ENCODE results near the gene FRMD4A.
"Not testable (repeated sequence)": the region's sequence is repeated elsewhere in the genome, so short reads cannot be mapped to it uniquely, and the experiment has no call there.

The FRMD4A gene

GRCh38 chr10:13959443-13960359, 371.0 kb downstream of the FRMD4A start:
- in situ Hi-C loops (cut with MboI; ENCODE audit: low sequenced_read_pairs), result no loop called here

- in situ Hi-C loops (cut with MboI; ENCODE audit: low sequenced_read_pairs), result no loop called here
Observed at GRCh38 chr10:13957856-13958255, 372.9 kb downstream of the FRMD4A start.

GRCh38 chr10:13956826-13957225, 373.9 kb downstream of the FRMD4A start:
- in situ Hi-C loops (cut with MboI; ENCODE audit: low sequenced_read_pairs), result no loop called here

DNA sequence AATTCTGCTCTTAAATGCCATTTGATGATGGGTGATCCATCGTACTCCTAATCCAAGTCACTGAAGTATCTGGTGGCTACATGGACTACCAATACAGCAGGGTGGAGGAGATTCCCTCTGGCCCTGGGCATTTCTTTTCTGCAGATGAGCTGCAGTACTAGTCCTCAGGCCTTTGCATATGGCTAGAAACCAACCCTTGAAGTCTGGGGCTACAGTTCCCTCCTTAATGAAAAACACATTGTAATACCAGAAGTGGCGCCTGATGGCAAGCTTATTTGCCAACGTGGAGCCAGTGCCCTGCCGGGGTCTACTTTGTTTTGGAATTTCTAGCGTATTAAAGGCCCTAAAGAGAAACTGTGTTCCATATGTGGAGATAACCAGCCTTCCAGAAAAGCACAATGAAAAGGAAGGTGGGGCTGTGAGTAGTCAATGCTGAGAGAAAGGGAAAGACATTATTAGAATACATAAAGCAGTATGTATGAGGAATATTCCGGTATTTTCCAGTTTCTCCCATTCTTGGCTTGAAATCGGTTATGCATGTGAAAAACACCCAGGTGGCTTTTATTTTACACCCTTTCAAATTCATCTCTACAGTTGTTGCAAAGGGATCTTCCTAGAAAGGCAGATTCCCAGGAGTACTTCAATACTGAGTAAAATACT, 375.2 kb downstream of the FRMD4A start:
- in situ Hi-C loops (cut with MboI; ENCODE audit: low sequenced_read_pairs), result no loop called here

DNA sequence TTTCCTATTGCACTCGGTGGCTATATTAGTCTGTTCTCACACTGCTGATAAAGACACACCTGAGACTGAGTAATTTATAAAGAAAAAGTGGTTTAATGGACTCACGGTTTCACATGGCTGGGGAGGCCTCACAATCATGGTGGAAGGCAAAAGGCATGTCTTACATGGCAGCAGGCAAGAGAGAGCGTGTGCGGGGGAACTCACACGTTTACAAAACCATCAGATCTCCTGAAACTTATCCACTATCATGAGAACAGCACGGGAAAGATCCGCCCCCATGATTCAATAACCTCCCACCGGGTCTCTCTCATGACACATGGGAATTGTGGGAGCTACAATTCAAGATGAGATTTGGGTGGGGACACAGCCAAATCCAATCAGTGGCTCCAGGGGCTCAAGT, 376.5 kb downstream of the FRMD4A start:
- in situ Hi-C loops (cut with MboI; ENCODE audit: low sequenced_read_pairs), result not testable (repeated sequence)

DNA sequence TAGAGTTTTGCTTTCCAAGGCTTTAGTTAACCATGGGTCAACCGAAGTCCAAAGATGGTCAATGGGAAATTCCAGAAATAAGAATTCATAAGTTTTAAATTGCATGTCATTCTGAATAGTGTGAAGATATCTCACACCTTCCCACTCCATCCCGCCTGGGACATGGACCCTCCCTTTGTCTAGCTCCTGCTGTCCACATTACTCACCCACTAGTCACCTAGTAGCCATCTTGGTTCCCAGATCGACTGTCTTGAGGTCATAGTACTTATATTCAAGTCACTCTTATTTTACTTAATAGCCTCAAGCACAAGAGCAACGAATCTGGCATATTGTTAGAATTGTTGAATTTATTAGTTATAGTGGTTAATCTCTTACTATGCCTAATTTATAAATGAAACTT, 377.4 kb downstream of the FRMD4A start:
- in situ Hi-C loops (cut with MboI; ENCODE audit: low sequenced_read_pairs), result no loop called here

- in situ Hi-C loops (cut with MboI; ENCODE audit: low sequenced_read_pairs), result no loop called here
Observed at GRCh38 chr10:13950543-13950939, 380.2 kb downstream of the FRMD4A start.

GRCh38 chr10:13949844-13950542, 380.7 kb downstream of the FRMD4A start:
- in situ Hi-C loops (cut with MboI; ENCODE audit: low sequenced_read_pairs), result no loop called here

- in situ Hi-C loops (cut with MboI; ENCODE audit: low sequenced_read_pairs), result no loop called here
Observed at GRCh38 chr10:13946209-13946460, 384.6 kb downstream of the FRMD4A start.

DNA sequence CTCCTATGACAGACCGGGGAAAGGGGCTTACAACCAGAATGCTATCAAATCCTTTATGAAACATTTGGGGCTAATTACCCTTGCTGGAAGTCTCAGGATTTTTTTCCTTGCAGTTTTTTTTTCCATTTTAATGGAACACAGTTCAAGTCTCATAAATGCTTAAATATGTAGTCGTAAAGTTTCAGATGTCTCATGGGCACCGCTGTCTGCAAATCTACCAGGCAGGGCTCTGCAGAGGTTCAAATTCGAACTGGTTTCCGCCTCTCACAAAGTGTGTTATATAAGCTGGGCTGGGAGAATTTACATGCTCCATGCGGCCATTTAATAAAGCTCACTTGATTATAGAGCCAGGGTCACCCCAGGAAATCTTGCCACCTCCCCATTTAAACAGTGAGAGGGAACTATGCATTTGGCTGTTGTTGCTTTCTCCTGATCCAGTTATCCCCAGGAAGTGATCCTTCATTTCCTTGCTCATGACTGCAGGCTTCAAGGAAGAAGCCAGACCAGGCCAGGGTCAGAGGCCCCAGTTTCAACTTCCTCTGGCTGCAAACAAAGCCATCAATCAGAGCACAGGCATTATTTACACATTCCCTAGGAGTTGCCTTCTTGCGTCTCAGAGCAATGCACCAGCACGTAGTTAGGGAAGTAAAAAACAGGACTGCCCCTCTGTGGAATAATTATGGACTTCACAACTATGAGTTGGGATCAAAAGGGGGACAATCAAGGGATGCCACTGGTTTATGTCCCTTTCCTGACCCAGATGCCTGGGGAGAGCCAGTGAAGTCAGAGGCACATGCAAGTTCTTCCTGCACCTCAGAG, 385.1 kb downstream of the FRMD4A start:
- in situ Hi-C loops (cut with MboI; ENCODE audit: low sequenced_read_pairs), result no loop called here

DNA sequence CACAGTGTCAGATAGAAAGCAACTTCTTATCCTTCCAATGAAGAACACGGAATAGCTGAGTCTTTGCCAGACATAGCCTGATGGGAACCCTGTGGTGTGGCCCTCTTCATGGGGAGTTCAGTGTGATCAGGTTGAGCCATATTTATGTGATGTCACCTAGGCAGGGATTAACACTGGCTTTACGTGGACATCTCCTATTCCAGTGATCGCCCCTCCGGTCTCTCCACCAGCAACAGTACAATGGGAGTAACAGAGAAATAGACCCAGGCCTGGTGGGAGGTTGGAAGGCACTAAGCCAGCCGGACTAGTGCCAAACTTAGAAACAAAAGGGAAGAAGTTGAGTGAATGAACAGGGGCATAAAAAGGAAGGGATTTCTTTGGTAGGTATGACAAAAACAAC, 385.9 kb downstream of the FRMD4A start:
- in situ Hi-C loops (cut with MboI; ENCODE audit: low sequenced_read_pairs), result no loop called here

DNA sequence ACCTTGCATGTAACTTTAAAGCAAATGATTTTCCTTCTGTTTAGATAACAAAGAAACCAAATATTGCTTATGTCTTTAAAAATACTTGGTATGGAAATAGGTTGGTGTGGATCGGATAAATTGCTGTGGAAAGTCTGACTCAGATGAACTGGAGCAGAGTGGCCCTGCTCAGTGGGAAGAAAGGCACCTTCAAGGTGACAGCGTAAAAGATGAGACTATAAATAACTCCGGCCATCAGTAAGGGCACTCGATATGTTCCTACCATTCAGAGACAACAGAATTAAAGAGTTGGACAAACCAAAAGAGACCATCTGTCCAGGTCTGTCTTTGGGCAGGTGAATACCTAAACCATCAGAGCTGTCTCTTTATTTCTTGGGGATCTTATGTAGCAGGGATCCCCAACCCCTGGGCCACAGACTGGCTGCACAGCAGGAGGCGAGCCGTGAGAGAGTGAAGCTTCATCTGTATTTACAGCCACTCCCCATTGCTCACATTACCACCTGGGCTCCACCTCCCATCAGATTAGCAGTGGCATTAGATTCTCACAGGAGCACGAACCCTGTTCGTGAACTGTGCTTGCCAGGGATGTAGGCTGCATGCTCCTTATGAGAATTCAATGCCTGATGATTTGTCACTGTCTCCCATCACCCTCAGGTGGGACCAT, 386.9 kb downstream of the FRMD4A start:
- in situ Hi-C loops (cut with MboI; ENCODE audit: low sequenced_read_pairs), result no loop called here

- in situ Hi-C loops (cut with MboI; ENCODE audit: low sequenced_read_pairs), result no loop called here
Observed at GRCh38 chr10:13942035-13942434, 388.7 kb downstream of the FRMD4A start.

- in situ Hi-C loops (cut with MboI; ENCODE audit: low sequenced_read_pairs), result no loop called here
Observed at GRCh38 chr10:13939391-13939790, 391.3 kb downstream of the FRMD4A start.

DNA sequence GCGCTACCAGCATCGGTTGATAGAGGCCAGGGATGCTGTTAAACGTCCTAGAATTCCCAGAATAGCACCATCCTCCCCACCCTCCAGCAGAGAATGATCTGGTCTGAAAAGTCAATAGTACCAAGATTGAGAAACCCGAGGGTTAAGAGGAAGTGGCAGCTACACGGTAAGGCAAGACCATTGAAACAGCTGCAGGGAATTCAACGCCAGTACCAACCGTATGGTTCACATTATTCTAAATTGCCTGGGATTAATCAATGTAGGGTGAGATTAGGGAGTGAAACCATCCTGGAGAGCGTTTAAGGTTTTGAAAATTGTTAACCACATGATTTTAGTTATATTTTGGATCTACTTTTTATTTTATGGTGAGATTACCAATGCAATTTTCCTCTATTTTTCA, 391.8 kb downstream of the FRMD4A start:
- in situ Hi-C loops (cut with MboI; ENCODE audit: low sequenced_read_pairs), result no loop called here

GRCh38 chr10:13936826-13937225, 393.9 kb downstream of the FRMD4A start:
- in situ Hi-C loops (cut with MboI; ENCODE audit: low sequenced_read_pairs), result no loop called here

GRCh38 chr10:13930120-13930519, 400.6 kb downstream of the FRMD4A start:
- in situ Hi-C loops (cut with MboI; ENCODE audit: low sequenced_read_pairs), result no loop called here

DNA sequence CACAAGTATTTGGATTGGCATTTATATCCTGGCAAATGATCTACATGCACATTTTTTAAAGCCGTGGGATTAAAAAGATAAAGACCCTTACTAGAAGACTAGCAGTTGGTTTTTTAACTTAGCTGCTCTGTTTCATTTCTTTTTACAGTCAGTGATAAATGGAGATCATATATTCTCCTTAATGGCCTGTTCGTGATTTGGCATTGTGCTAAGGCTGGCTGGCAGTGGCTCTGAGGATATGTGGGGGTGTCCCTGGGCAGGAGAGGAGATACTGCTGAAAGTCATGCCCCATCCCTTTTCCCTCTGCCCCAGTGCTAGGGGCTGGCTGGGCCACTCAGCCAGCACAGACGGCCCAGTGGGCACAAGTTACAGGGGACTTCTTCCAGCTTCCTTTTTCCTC, 402.3 kb downstream of the FRMD4A start:
- in situ Hi-C loops (cut with MboI; ENCODE audit: low sequenced_read_pairs), result no loop called here

DNA sequence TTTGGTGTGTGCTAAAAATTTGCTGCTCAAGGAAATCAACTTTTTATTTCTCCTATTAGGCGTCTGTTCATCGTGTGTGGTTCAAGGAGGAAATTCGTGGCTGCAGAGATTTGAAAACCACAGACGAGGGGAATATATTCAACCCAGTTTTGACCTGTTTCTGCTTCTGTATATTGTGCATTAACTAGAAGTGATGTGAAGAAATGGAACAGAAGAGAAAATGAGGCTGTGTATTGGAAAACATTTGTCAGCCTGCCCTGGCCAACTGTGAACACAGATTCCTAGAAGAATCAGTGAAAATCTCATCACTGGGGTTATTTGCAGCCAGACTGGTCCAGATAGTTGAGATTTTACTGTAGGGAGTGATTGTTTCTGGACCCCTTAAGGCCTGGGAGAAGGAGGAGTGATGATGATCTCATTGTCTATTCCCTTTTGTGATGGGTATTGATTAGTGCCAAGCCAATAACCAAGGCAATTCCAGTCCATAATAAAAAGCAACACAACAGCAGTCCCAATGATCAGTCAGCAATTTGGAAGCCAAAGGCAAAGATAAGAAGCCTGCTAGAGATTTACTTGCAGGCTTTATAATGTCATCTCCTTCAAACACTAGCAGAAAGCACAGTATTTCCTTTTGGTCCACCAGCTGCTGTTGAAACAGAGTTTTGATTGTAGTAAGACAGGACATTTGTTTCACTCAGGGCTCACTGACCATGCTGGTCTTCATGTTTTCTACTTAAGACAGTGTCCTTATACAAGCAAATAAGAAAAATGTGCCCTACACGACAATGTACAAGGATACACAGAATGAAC, 404.5 kb downstream of the FRMD4A start:
- in situ Hi-C loops (cut with MboI; ENCODE audit: low sequenced_read_pairs), result no loop called here

Measured in hTERT RPE-1 (cell line).